ENCODE data around the gene HOOK1.
"Not testable (repeated sequence)": the region's sequence is repeated elsewhere in the genome, so short reads cannot be mapped to it uniquely, and the experiment has no call there.

Gene HOOK1

DNA sequence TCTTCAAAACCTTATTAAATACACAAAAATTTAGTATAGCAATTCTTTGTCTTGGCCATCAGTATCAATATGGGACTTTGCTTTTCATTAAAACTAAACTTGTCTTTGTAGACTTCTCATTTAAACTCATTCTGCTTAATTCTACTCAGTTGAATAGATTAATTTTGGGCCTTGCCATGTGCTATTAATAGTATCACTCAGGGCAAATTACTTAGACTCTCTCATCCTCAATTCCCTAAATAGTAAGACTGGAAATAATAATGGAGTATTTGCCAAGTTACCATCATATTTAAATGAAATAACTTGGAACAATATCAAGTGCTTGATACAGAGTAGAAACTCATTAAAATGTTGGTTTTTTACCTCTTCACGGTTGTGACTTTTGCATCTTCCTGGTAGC, 13.4 kb downstream of the HOOK1 start:
- no peaks in the 10 kb centered on the region for H3K27me3 ChIP-seq
- no peak overlapping the region for H3K4me3 ChIP-seq (ENCODE audit: low read depth in 1 of 2, low read length in 1 of 2)
- H3K27ac ChIP-seq = no peak overlapping the region
- H3K4me1 ChIP-seq (ENCODE audit: control insufficient read depth in 1 of 2, insufficient read depth in 1 of 2, low read depth in 1 of 2, low read length in 1 of 2) = no peaks in the 10 kb centered on the region
- TF ChIP-seq, protein P1, sequence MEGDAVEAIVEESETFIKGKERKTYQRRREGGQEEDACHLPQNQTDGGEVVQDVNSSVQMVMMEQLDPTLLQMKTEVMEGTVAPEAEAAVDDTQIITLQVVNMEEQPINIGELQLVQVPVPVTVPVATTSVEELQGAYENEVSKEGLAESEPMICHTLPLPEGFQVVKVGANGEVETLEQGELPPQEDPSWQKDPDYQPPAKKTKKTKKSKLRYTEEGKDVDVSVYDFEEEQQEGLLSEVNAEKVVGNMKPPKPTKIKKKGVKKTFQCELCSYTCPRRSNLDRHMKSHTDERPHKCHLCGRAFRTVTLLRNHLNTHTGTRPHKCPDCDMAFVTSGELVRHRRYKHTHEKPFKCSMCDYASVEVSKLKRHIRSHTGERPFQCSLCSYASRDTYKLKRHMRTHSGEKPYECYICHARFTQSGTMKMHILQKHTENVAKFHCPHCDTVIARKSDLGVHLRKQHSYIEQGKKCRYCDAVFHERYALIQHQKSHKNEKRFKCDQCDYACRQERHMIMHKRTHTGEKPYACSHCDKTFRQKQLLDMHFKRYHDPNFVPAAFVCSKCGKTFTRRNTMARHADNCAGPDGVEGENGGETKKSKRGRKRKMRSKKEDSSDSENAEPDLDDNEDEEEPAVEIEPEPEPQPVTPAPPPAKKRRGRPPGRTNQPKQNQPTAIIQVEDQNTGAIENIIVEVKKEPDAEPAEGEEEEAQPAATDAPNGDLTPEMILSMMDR (IDR thresholded peaks at IDR 0.05) = no peak
- no peaks in the 10 kb centered on the region for H3K9me3 ChIP-seq
- no peaks in the 10 kb centered on the region for H3K36me3 ChIP-seq

DNA sequence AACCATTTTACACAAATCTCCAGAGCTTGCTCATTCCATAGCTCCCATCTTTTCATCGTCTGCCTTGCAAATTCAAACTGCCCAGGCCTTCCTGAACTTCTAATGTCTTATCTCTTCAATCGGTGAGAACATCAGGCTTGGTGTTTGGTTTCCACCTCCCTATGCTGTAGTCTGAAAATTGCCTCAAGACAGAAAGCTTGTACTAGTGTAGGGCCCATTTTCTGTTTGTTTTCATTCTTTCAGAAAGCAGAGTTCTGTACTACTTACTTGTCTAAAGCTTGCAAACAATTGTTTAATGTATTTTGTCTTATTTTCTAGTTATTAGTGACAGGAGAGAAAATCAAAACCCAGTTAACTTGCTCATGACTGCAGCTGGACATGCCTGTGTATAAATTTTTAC, 16.8 kb downstream of the HOOK1 start:
- Histone ChIP-seq H3K27ac (no peak overlapping the region), H3K4me3 (ENCODE audit: low read depth in 1 of 2, low read length in 1 of 2) (no peak overlapping the region), H3K27me3 (no peaks in the 10 kb centered on the region), H3K9me3 (no peaks in the 10 kb centered on the region), H3K36me3 (no peaks in the 10 kb centered on the region), H3K4me1 (ENCODE audit: control insufficient read depth in 1 of 2, insufficient read depth in 1 of 2, low read depth in 1 of 2, low read length in 1 of 2) (no peaks in the 10 kb centered on the region)
- TF ChIP-seq, protein P1 (IDR thresholded peaks at IDR 0.05) = no peak

- TF ChIP-seq, protein P1 (IDR thresholded peaks at IDR 0.05) = no peak
- Histone ChIP-seq H3K36me3 (no peaks in the 10 kb centered on the region), H3K27ac (no peak overlapping the region)
Observed at GRCh38 chr1:59833022-59833421, 18.3 kb downstream of the HOOK1 start.

GRCh38 chr1:59833991-59834390, 19.2 kb downstream of the HOOK1 start:
- no peak overlapping the region for H3K27ac ChIP-seq
- no peaks in the 10 kb centered on the region for H3K4me1 ChIP-seq (ENCODE audit: control insufficient read depth in 1 of 2, insufficient read depth in 1 of 2, low read depth in 1 of 2, low read length in 1 of 2)
- H3K4me3 ChIP-seq (ENCODE audit: low read depth in 1 of 2, low read length in 1 of 2) = no peak overlapping the region
- TF ChIP-seq, protein P1 (IDR thresholded peaks at IDR 0.05) = no peak
- no peaks in the 10 kb centered on the region for H3K27me3 ChIP-seq
- H3K9me3 ChIP-seq = no peaks in the 10 kb centered on the region
- no peaks in the 10 kb centered on the region for H3K36me3 ChIP-seq

More at GRCh38 chr1:59833022-59833421, 18.3 kb downstream of the HOOK1 start:
- H3K9me3 ChIP-seq = no peaks in the 10 kb centered on the region
- H3K27me3 ChIP-seq = no peaks in the 10 kb centered on the region
- H3K4me1 ChIP-seq (ENCODE audit: control insufficient read depth in 1 of 2, insufficient read depth in 1 of 2, low read depth in 1 of 2, low read length in 1 of 2) = no peaks in the 10 kb centered on the region
- H3K4me3 ChIP-seq (ENCODE audit: low read depth in 1 of 2, low read length in 1 of 2) = no peak overlapping the region

- H3K4me3 ChIP-seq (ENCODE audit: low read depth in 1 of 2, low read length in 1 of 2); H3K36me3 ChIP-seq; H3K27me3 ChIP-seq; H3K4me1 ChIP-seq (ENCODE audit: control insufficient read depth in 1 of 2, insufficient read depth in 1 of 2, low read depth in 1 of 2, low read length in 1 of 2); H3K9me3 ChIP-seq; H3K27ac ChIP-seq: not testable (repeated sequence)
Observed at GRCh38 chr1:59837857-59838256, 23.1 kb downstream of the HOOK1 start.

DNA sequence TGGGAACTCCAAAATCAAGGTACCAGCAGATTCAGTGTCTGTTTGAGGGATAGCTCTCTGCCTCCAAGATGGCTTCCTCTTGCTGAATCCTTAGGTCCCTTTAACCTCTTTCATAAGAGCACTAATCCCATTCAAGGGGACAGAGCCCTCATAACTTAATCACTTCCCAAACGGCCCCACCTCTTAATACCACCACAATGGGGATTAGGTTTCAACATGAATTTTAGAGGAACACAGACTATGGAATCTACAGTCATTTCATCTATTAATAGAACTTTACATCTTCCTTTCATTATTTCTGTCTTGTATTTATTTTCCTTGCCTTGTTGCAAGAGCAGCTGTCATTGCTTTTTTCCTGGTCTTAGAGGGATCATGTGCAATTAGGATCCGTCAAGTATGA, 30.3 kb downstream of the HOOK1 start:
- no peak overlapping the region for H3K4me3 ChIP-seq (ENCODE audit: low read depth in 1 of 2, low read length in 1 of 2)
- H3K4me1 ChIP-seq (ENCODE audit: control insufficient read depth in 1 of 2, insufficient read depth in 1 of 2, low read depth in 1 of 2, low read length in 1 of 2) = no peaks in the 10 kb centered on the region

More for the DNA sequence above, 30.3 kb downstream of the HOOK1 start:
- no peaks in the 10 kb centered on the region for H3K36me3 ChIP-seq
- no peaks in the 10 kb centered on the region for H3K27me3 ChIP-seq
- TF ChIP-seq, protein P1 (IDR thresholded peaks at IDR 0.05) = no peak
- no peaks in the 10 kb centered on the region for H3K9me3 ChIP-seq
- no peak overlapping the region for H3K27ac ChIP-seq

Data from neutrophil (primary cell).